ENCODE data around the gene SASH1. TPM values are rescaled to one million over a fixed set of nuclear protein-coding genes. Genes with fewer than 3 reads are reported as not detected.

SASH1 gene
- total and polyA plus RNA-seq, 5 donors from 2014 or later = 0.06 TPM; not detected in 4

GRCh38 chr6:148598724-148599123 is 256.1 kb downstream of the SASH1 start:
- Mint-ChIP-seq H3K27me3 (peaks cover 24% of the 10 kb centered on the region), H3K27ac (no peak overlapping the region), H3K36me3 (no peaks in the 10 kb centered on the region), H3K9me3 (peaks cover 0 to 10% (median 5%) of the 10 kb centered on the region in 7 donors), H3K4me1 (no peaks in the 10 kb centered on the region), H3K4me3 (no peak overlapping the region)
- Histone ChIP-seq H3K36me3 (ENCODE audit: control insufficient read depth, insufficient read depth, low read length) (no peaks in the 10 kb centered on the region), H3K4me3 (ENCODE audit: low read depth, low read length) (no peak overlapping the region), H3K9me3 (ENCODE audit: control insufficient read depth in 2 of 2, low read length in 2 of 2) (peaks cover 0 to 2% of the 10 kb centered on the region in 2 experiments), H3K27ac (ENCODE audit: insufficient read depth, low read length, poor library complexity, severe bottlenecking) (no peak overlapping the region), H3K27me3 (ENCODE audit: control insufficient read depth, insufficient read depth, low read length) (peaks cover 3% of the 10 kb centered on the region), H3K4me1 (ENCODE audit: control insufficient read depth, insufficient read depth, low read length, poor library complexity, severe bottlenecking) (no peaks in the 10 kb centered on the region)
- DNase-seq = no peak
- no peak for ATAC-seq (ENCODE audit: low read depth in 2 of 2)

GRCh38 chr6:148599967-148600426 is 257.4 kb downstream of the SASH1 start:
- ATAC-seq (ENCODE audit: low read depth in 2 of 2) (no peak), DNase-seq (no peak)
- H3K27ac ChIP-seq (ENCODE audit: insufficient read depth, low read length, poor library complexity, severe bottlenecking) = no peak overlapping the region
- Mint-ChIP-seq H3K27me3 (peaks cover 31% of the 10 kb centered on the region), H3K4me1 (no peaks in the 10 kb centered on the region), H3K36me3 (no peaks in the 10 kb centered on the region), H3K27ac (no peak overlapping the region), H3K4me3 (no peak overlapping the region), H3K9me3 (peaks cover 0 to 10% (median 5%) of the 10 kb centered on the region in 7 donors)
- no peaks in the 10 kb centered on the region for H3K4me1 ChIP-seq (ENCODE audit: control insufficient read depth, insufficient read depth, low read length, poor library complexity, severe bottlenecking)
- H3K4me3 ChIP-seq (ENCODE audit: low read depth, low read length) = no peak overlapping the region
- peaks cover 0 to 2% of the 10 kb centered on the region in 2 experiments for H3K9me3 ChIP-seq (ENCODE audit: control insufficient read depth in 2 of 2, low read length in 2 of 2)
- no peaks in the 10 kb centered on the region for H3K36me3 ChIP-seq (ENCODE audit: control insufficient read depth, insufficient read depth, low read length)
- peaks cover 5% of the 10 kb centered on the region for H3K27me3 ChIP-seq (ENCODE audit: control insufficient read depth, insufficient read depth, low read length)
